Caco-2 (cell line): ENCODE measurements around the gene VWA3B. TPM values are rescaled to one million over a fixed set of nuclear protein-coding genes. Genes with fewer than 3 reads are reported as not detected.
"Not testable (repeated sequence)": the region's sequence is repeated elsewhere in the genome, so short reads cannot be mapped to it uniquely, and the experiment has no call there.

ENCODE experiments used
- BruUV-seq: library from RNA; stranded (reverse); fragments of 400-500 nt; replicated peaks from 2 replicates; lab custom pipeline; 2021; lab: Mats Ljungman, UMichigan
- CTCF ChIA-PET: fragments of 300-600 bp; sonication (Branson Sonifier 250); formaldehyde crosslinking; loops from one replicate; lab custom pipeline; 2022; ENCODE audit warnings: antibody characterized with exemption; lab: Charles Lee
- POLR2A ChIA-PET: fragments of 300-600 bp; sonication (Branson Sonifier 250); formaldehyde crosslinking; loops from one replicate; lab custom pipeline; 2022; ENCODE audit warnings: antibody characterized with exemption; lab: Charles Lee
- DNase-seq, 2 experiments: peaks; one replicate each; pipeline versions ENCODE4 v3.0.0 to v3.0.0-alpha.2; 2020 to 2022
- H3K27me3 ChIP-seq: replicated peaks from 2 replicates; pipeline ENCODE4 v1.6.0; 2011; ENCODE audit warnings: low read length; ENCODE audit not compliant: control insufficient read depth, insufficient read depth
- H3K36me3 ChIP-seq: 2 replicates; pipeline ENCODE4 v1.5.1; 2011; ENCODE audit warnings: low read length; ENCODE audit not compliant: control insufficient read depth, insufficient read depth
- H3K4me1 ChIP-seq: fragments of 250-450 bp; sonication (Bioruptor Pico); 2 replicates; pipeline ENCODE4 v1.5.1; 2020; ENCODE audit warnings: mild to moderate bottlenecking
- H3K4me3 ChIP-seq: 2 replicates; pipeline ENCODE4 v1.5.1; 2011; ENCODE audit warnings: low read depth, mild to moderate bottlenecking, control low read depth, low read length
- H3K9me3 ChIP-seq: fragments of 250-450 bp; sonication (Bioruptor Pico); 2 replicates; pipeline ENCODE4 v1.5.1; 2020; ENCODE audit warnings: mild to moderate bottlenecking, moderate library complexity
- H3K27ac Mint-ChIP-seq: one replicate; pipeline ENCODE4 v1.8.0; 2022; ENCODE audit warnings: mixed read lengths; ENCODE audit not compliant: unreplicated experiment
- H3K27me3 Mint-ChIP-seq: one replicate; pipeline ENCODE4 v1.8.0; 2022; ENCODE audit warnings: mixed read lengths; ENCODE audit not compliant: insufficient read depth, unreplicated experiment
- H3K36me3 Mint-ChIP-seq: one replicate; pipeline ENCODE4 v1.8.0; 2022; ENCODE audit warnings: mild to moderate bottlenecking, mixed read lengths; ENCODE audit not compliant: insufficient read depth, unreplicated experiment
- H3K4me1 Mint-ChIP-seq: one replicate; pipeline ENCODE4 v1.8.0; 2022; ENCODE audit warnings: low read depth, mixed read lengths; ENCODE audit not compliant: unreplicated experiment
- H3K4me3 Mint-ChIP-seq: one replicate; pipeline ENCODE4 v1.8.0; 2022; ENCODE audit warnings: mild to moderate bottlenecking, moderate library complexity, mixed read lengths; ENCODE audit not compliant: unreplicated experiment
- H3K9me3 Mint-ChIP-seq: one replicate; pipeline ENCODE4 v1.8.0; 2022; ENCODE audit warnings: mixed read lengths; ENCODE audit not compliant: unreplicated experiment
- CTCF ChIP-seq, 2 experiments: fragments of 200-600 bp in 1 of 2; IDR thresholded peaks; 1 replicate in 1 of 2; 2 replicates in 1 of 2; pipeline versions ENCODE4 v1.5.1 to v1.8.0; 2011 to 2022; ENCODE audit warnings: antibody characterized with exemption in 1 of 2, control low read depth in 1 of 2, inconsistent platforms in 1 of 2, low read depth in 1 of 2, low read length in 1 of 2, mild to moderate bottlenecking in 1 of 2, moderate library complexity in 1 of 2; ENCODE audit not compliant: insufficient read depth in 1 of 2, severe bottlenecking in 1 of 2, unreplicated experiment in 1 of 2
- intact Hi-C: fragments of 100-400 bp; cut with micrococcal nuclease; formaldehyde crosslinking; loops from one replicate; pipeline ENCODE4 v1.10.0; 2022; ENCODE audit not compliant: unreplicated experiment
- total RNA-seq: library from RNA; stranded (reverse); gene quantifications from 2 replicates; pipeline ENCODE4 v1.2.3, GENCODE V29; 2022

Gene VWA3B
- total RNA-seq, 1 experiment from 2014 or later = not detected

GRCh38 chr2:98127229-98127989, 40.4 kb downstream of the VWA3B start:
- no peak for TF ChIP-seq CTCF (IDR thresholded peaks at IDR 0.05; ENCODE audit: insufficient read depth in 1 of 2, low read depth in 1 of 2, low read length in 1 of 2, severe bottlenecking in 1 of 2, unreplicated experiment in 1 of 2)
- ChIA-PET POLR2A (no interaction called here), CTCF (no interaction called here)
- Histone ChIP-seq H3K4me3 (no peak overlapping the region), H3K9me3 (peaks cover 5% of the 10 kb centered on the region; the same call in 1 of the 2 replicates), H3K36me3 (no peaks in the 10 kb centered on the region), H3K27me3 (no peaks in the 10 kb centered on the region), H3K4me1 (peaks cover 5% of the 10 kb centered on the region; the same call in 1 of the 2 replicates)
- BruUV-seq = no TSS peak
- no peaks in the 10 kb centered on the region for H3K36me3 Mint-ChIP-seq
- no peak overlapping the region for H3K4me3 Mint-ChIP-seq
- peaks cover 9% of the 10 kb centered on the region for H3K4me1 Mint-ChIP-seq
- peaks cover 9% of the 10 kb centered on the region for H3K9me3 Mint-ChIP-seq
- H3K27me3 Mint-ChIP-seq = no peaks in the 10 kb centered on the region
- intact Hi-C loops = no loop called here
- no peak overlapping the region for H3K27ac Mint-ChIP-seq
- DNase-seq = no peak

GRCh38 chr2:98128556-98129109, 41.7 kb downstream of the VWA3B start:
- BruUV-seq = no TSS peak
- ChIA-PET POLR2A (no interaction called here), CTCF (no interaction called here)
- no peak overlapping the region for H3K27ac Mint-ChIP-seq
- no peak for TF ChIP-seq CTCF (IDR thresholded peaks at IDR 0.05; ENCODE audit: insufficient read depth in 1 of 2, low read depth in 1 of 2, low read length in 1 of 2, severe bottlenecking in 1 of 2, unreplicated experiment in 1 of 2)
- H3K27me3 ChIP-seq = no peaks in the 10 kb centered on the region
- H3K4me1 ChIP-seq = peaks cover 5% of the 10 kb centered on the region; the same call in 1 of the 2 replicates
- no peak overlapping the region for H3K4me3 Mint-ChIP-seq
- H3K36me3 Mint-ChIP-seq = no peaks in the 10 kb centered on the region
- intact Hi-C loops = no loop called here
- peaks cover 9% of the 10 kb centered on the region for H3K4me1 Mint-ChIP-seq
- DNase-seq = no peak
- H3K9me3 Mint-ChIP-seq = peaks cover 9% of the 10 kb centered on the region
- H3K36me3 ChIP-seq = no peaks in the 10 kb centered on the region
- H3K4me3 ChIP-seq = no peak overlapping the region
- H3K9me3 ChIP-seq = peaks cover 5% of the 10 kb centered on the region; the same call in 1 of the 2 replicates
- no peaks in the 10 kb centered on the region for H3K27me3 Mint-ChIP-seq

GRCh38 chr2:98130073-98130472, 43.1 kb downstream of the VWA3B start:
- H3K27me3 ChIP-seq, H3K27ac Mint-ChIP-seq, CTCF ChIA-PET, BruUV-seq, intact Hi-C loops, H3K9me3 ChIP-seq, POLR2A ChIA-PET, H3K4me3 ChIP-seq, H3K4me1 ChIP-seq, H3K27me3 Mint-ChIP-seq, H3K9me3 Mint-ChIP-seq, H3K4me3 Mint-ChIP-seq, H3K36me3 Mint-ChIP-seq, H3K36me3 ChIP-seq, H3K4me1 Mint-ChIP-seq: not testable (repeated sequence)
- DNase-seq = peak; percentile 37 to 61
